Erythroblast (primary cell): ENCODE results near the gene HSF4.

Experiments used
- GATA1 ChIP-seq: IDR thresholded peaks from 2 replicates; pipeline ENCODE4 v1.6.1; 2011; ENCODE audit warnings: low read depth, mild to moderate bottlenecking, control low read depth, low read length, moderate library complexity
- POLR2A ChIP-seq: IDR thresholded peaks from 2 replicates; pipeline ENCODE4 v1.6.1; 2011; ENCODE audit warnings: mild to moderate bottlenecking, low read length

DNA sequence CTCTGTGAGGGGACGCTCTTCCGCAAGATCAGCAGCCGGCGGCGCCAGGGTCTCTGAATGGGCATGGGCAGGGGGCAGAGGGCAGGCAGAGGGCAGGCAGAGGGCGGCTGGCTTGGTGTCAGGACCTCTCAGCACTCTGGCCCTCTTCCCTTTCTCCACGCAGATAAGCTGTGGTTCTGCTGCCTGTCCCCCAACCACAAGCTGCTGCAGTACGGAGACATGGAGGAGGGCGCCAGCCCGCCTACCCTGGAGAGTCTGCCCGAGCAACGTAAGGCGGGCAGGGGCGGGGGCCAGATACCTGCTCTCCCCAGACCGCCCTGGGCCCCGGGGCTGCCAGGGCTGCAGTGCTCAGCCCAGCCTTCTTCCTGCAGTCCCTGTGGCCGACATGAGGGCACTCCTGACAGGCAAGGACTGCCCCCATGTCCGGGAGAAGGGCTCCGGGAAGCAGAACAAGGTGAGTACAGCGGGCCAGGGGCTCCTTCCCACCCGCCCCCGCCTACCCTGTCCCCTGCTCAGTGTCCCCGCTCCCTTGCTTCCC lies 38.5 kb downstream of the HSF4 start:
- TF ChIP-seq POLR2A (no peak), GATA1 (no peak)
